Colonic mucosa (tissue), 4 donors: ENCODE measurements around the gene GINS1. TPM values are rescaled to one million over a fixed set of nuclear protein-coding genes. Genes with fewer than 3 reads are reported as not detected.
"Not testable (repeated sequence)": the region's sequence is repeated elsewhere in the genome, so short reads cannot be mapped to it uniquely, and the experiment has no call there.

ENCODE experiments used
- DNase-seq: peaks from one replicate; pipeline ENCODE4 v3.0.0-alpha.2; 2020
- H3K27ac ChIP-seq: fragments of 200-600 bp; one replicate; pipeline ENCODE4 v1.8.0; 2021
- H3K27me3 ChIP-seq: fragments of 200-600 bp; one replicate; pipeline ENCODE4 v1.8.0; 2021
- H3K36me3 ChIP-seq: fragments of 200-600 bp; one replicate; pipeline ENCODE4 v1.8.0; 2021
- H3K4me1 ChIP-seq: fragments of 200-600 bp; one replicate; pipeline ENCODE4 v1.8.0; 2021; ENCODE audit warnings: mild to moderate bottlenecking
- H3K4me3 ChIP-seq: fragments of 200-600 bp; one replicate; pipeline ENCODE4 v1.8.0; 2021
- H3K9ac ChIP-seq, 2 donors: one replicate each; pipeline ENCODE4 v1.7.0; 2013; ENCODE audit warnings: control low read depth in 2 of 2, low read depth in 2 of 2, low read length in 2 of 2
- H3K9me3 ChIP-seq: fragments of 200-600 bp; one replicate; pipeline ENCODE4 v1.8.0; 2021
- intact Hi-C: fragments of 100-400 bp; cut with DNase I; formaldehyde crosslinking; loops from one replicate; pipeline ENCODE4 v1.14.1; 2022
- total RNA-seq, 2 donors: library from RNA; stranded (reverse); fragmentation: NEBNext Ultra II Directional in 1 of 2; extraction: Animal tissue kit (Norgen Biotek cat#: 25700) in 1 of 2; gene quantifications; one replicate each; pipeline ENCODE4 v1.2.1, GENCODE V29; 2021
- TF ChIP-seq, protein P1 (sequence below): fragments of 200-600 bp; IDR thresholded peaks from one replicate; pipeline ENCODE4 v1.8.0; 2022; ENCODE audit warnings: antibody characterized with exemption, mild to moderate bottlenecking
- donor health status: healthy.
- donor health status: DM: no; HTN: no; CAD: no.
- donor health status: DM: no; HTN: no; CAD: no.

GINS1 gene
- total RNA-seq, 2 donors from 2014 or later = 5.4 to 24.0 TPM

GRCh38 chr20:25399037-25399430 lies 8.4 kb upstream of the GINS1 start:
- DNase-seq = peak; percentile 56
- intact Hi-C loops = loop anchor here (5.0 kb wide), 2 partner anchors 202 to 407 kb away; partner anchors contain the start of genes APMAP and ENTPD6
- Histone ChIP-seq H3K4me1 (no peaks in the 10 kb centered on the region), H3K9me3 (no peaks in the 10 kb centered on the region), H3K9ac (no peak overlapping the region), H3K27me3 (no peaks in the 10 kb centered on the region), H3K4me3 (no peak overlapping the region), H3K27ac (peak overlapping the region; percentile 23), H3K36me3 (no peaks in the 10 kb centered on the region)
- TF ChIP-seq, protein P1, sequence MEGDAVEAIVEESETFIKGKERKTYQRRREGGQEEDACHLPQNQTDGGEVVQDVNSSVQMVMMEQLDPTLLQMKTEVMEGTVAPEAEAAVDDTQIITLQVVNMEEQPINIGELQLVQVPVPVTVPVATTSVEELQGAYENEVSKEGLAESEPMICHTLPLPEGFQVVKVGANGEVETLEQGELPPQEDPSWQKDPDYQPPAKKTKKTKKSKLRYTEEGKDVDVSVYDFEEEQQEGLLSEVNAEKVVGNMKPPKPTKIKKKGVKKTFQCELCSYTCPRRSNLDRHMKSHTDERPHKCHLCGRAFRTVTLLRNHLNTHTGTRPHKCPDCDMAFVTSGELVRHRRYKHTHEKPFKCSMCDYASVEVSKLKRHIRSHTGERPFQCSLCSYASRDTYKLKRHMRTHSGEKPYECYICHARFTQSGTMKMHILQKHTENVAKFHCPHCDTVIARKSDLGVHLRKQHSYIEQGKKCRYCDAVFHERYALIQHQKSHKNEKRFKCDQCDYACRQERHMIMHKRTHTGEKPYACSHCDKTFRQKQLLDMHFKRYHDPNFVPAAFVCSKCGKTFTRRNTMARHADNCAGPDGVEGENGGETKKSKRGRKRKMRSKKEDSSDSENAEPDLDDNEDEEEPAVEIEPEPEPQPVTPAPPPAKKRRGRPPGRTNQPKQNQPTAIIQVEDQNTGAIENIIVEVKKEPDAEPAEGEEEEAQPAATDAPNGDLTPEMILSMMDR = peak; percentile 50

DNA sequence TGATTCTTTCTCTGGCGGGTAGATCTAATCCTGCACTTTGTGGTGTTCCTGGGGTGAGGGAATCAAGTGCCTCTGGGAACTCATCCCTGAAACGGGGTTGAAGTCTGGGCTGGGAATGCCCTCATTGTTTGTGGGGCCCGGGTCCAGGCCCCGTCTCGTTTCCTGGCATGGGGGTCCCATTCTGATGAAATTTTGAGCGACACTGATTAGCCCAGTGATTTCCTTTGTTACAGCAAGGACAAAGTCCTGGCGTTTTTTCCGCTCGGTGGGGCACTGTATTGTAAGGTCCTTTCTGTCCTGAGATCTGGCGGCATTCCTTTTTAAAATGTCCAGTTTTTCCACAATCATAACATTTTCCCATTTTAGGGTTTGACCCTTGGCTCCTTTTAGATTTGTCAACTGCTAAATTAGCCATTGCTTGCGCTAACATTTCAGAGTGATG lies 7.2 kb upstream of the GINS1 start:
- not testable (repeated sequence) for H3K4me1 ChIP-seq, H3K27ac ChIP-seq, H3K4me3 ChIP-seq, H3K9ac ChIP-seq, H3K27me3 ChIP-seq, DNase-seq, H3K36me3 ChIP-seq, H3K9me3 ChIP-seq
- intact Hi-C loops = loop anchor here (5.0 to 10.0 kb wide), 2 partner anchors 103 to 336 kb away; no protein-coding TSS in a partner anchor

GRCh38 chr20:25402583-25402982 lies 4.9 kb upstream of the GINS1 start:
- intact Hi-C loops = loop anchor here (5.0 to 10.0 kb wide), 2 partner anchors 105 to 338 kb away; no protein-coding TSS in a partner anchor
- DNase-seq = no peak
- Histone ChIP-seq H3K9me3 (no peaks in the 10 kb centered on the region), H3K4me3 (no peak overlapping the region), H3K9ac (no peak overlapping the region), H3K36me3 (no peaks in the 10 kb centered on the region), H3K27ac (no peak overlapping the region), H3K27me3 (no peaks in the 10 kb centered on the region), H3K4me1 (no peaks in the 10 kb centered on the region)
- TF ChIP-seq, protein P1 = no peak

DNA sequence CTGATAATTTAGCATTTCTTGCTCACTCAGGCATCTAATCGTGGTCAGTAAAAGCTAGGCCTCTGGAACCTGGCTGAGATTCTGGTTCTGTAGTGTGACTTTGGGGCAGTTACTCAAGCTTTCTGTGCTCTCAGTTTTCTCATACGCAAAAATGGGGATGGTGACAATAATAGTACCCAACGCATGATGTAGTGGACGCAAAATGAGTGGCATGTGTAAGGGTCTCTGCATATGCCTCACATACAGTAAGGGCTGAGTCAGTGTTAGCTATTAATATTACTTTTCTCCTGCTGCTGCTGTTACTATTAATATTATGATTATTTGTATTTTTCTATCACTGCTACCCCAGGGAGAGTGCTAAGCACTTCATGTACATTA lies 686 bp downstream of the GINS1 start:
- H3K27ac ChIP-seq = no peak overlapping the region
- TF ChIP-seq, protein P1 = no peak
- no peaks in the 10 kb centered on the region for H3K36me3 ChIP-seq
- no peaks in the 10 kb centered on the region for H3K9me3 ChIP-seq
- no peaks in the 10 kb centered on the region for H3K27me3 ChIP-seq
- H3K4me3 ChIP-seq = peak overlapping the region; percentile 75
- no peak for DNase-seq
- intact Hi-C loops = loop anchor here (10.0 kb wide), 1 partner anchor 343 kb away; no protein-coding TSS in a partner anchor
- H3K9ac ChIP-seq = peak overlapping the region; percentile 76 to 83
- no peaks in the 10 kb centered on the region for H3K4me1 ChIP-seq

- Histone ChIP-seq H3K4me3 (no peak overlapping the region), H3K4me1 (no peaks in the 10 kb centered on the region), H3K9me3 (no peaks in the 10 kb centered on the region), H3K27me3 (no peaks in the 10 kb centered on the region), H3K27ac (no peak overlapping the region), H3K36me3 (no peaks in the 10 kb centered on the region), H3K9ac (no peak overlapping the region)
- no peak for DNase-seq
- intact Hi-C loops = loop anchor here (10.0 kb wide), 1 partner anchor 344 kb away; no protein-coding TSS in a partner anchor
- TF ChIP-seq, protein P1 = no peak
Measured at GRCh38 chr20:25408890-25409289, 1.4 kb downstream of the GINS1 start.

GRCh38 chr20:25418776-25419175 lies 11.3 kb downstream of the GINS1 start:
- DNase-seq = no peak
- no peaks in the 10 kb centered on the region for H3K9me3 ChIP-seq
- H3K27me3 ChIP-seq = no peaks in the 10 kb centered on the region
- H3K4me1 ChIP-seq = no peaks in the 10 kb centered on the region
- no peak overlapping the region for H3K9ac ChIP-seq
- intact Hi-C loops = no loop called here
- no peak overlapping the region for H3K4me3 ChIP-seq
- no peaks in the 10 kb centered on the region for H3K36me3 ChIP-seq
- TF ChIP-seq, protein P1 = no peak
- H3K27ac ChIP-seq = no peak overlapping the region
